Bronchial epithelial cell (primary cell): Measurements from ENCODE around the gene CHRM4. TPM values are rescaled to one million over a fixed set of nuclear protein-coding genes. Genes with fewer than 3 reads are reported as not detected.

Experiments
- DNase-seq: peaks from one replicate; pipeline ENCODE4 v3.0.0-alpha.2; 2010; ENCODE audit warnings: low read depth
- FAIRE-seq: peaks from 2 replicates; lab custom pipeline; 2011; peaks lifted over from hg19 to GRCh38; lab: Jason Lieb, UNC
- H3K27me3 ChIP-seq: 2 replicates; pipeline ENCODE4 v1.5.1; 2011; ENCODE audit warnings: low read length; ENCODE audit not compliant: control insufficient read depth, insufficient read depth
- H3K36me3 ChIP-seq: 2 replicates; pipeline ENCODE4 v1.5.1; 2011; ENCODE audit warnings: low read length; ENCODE audit not compliant: control insufficient read depth, insufficient read depth
- H3K4me3 ChIP-seq: 2 replicates; pipeline ENCODE4 v1.5.1; 2011; ENCODE audit warnings: mild to moderate bottlenecking, low read depth, low read length, control low read depth
- total RNA-seq: library from RNA; depleted of rRNA; stranded (reverse); fragments of >200 nt; gene quantifications from 2 replicates; pipeline ENCODE4 v1.2.1, GENCODE V29; 2014
- TF ChIP-seq, protein P1 (sequence below): IDR thresholded peaks from 2 replicates; pipeline ENCODE4 v1.5.1; 2011; ENCODE audit warnings: mild to moderate bottlenecking, moderate library complexity, low read length, control low read depth, inconsistent platforms; ENCODE audit not compliant: insufficient read depth, severe bottlenecking

Gene CHRM4
- total RNA-seq, 1 donor from 2014 or later, result not detected

DNA sequence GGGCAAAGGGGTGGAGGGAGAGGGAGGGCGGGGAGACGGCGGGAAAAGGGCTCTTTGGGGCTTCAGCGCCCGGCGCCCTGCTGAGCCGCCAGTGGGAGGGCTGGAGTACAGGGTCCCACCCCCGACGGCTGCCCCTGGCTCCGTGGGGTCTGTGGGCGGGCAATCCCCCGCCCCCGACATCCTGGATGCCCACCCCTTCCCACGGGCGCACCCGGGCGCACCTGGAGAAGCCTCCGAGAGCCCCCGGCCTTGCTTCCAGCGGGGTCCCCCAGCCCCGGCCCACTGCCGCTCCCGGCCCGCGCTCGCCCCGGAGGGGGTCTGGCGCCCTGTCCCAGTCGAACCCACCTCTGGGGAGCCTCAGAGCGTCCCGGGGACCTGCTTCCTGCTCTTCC, 394 bp downstream of the CHRM4 start:
- DNase-seq (no peak), FAIRE-seq (no peak)
- Histone ChIP-seq H3K4me3 (no peak overlapping the region), H3K27me3 (peaks cover 28% of the 10 kb centered on the region), H3K36me3 (no peaks in the 10 kb centered on the region)
- TF ChIP-seq, protein P1, sequence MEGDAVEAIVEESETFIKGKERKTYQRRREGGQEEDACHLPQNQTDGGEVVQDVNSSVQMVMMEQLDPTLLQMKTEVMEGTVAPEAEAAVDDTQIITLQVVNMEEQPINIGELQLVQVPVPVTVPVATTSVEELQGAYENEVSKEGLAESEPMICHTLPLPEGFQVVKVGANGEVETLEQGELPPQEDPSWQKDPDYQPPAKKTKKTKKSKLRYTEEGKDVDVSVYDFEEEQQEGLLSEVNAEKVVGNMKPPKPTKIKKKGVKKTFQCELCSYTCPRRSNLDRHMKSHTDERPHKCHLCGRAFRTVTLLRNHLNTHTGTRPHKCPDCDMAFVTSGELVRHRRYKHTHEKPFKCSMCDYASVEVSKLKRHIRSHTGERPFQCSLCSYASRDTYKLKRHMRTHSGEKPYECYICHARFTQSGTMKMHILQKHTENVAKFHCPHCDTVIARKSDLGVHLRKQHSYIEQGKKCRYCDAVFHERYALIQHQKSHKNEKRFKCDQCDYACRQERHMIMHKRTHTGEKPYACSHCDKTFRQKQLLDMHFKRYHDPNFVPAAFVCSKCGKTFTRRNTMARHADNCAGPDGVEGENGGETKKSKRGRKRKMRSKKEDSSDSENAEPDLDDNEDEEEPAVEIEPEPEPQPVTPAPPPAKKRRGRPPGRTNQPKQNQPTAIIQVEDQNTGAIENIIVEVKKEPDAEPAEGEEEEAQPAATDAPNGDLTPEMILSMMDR, result no peak

DNA sequence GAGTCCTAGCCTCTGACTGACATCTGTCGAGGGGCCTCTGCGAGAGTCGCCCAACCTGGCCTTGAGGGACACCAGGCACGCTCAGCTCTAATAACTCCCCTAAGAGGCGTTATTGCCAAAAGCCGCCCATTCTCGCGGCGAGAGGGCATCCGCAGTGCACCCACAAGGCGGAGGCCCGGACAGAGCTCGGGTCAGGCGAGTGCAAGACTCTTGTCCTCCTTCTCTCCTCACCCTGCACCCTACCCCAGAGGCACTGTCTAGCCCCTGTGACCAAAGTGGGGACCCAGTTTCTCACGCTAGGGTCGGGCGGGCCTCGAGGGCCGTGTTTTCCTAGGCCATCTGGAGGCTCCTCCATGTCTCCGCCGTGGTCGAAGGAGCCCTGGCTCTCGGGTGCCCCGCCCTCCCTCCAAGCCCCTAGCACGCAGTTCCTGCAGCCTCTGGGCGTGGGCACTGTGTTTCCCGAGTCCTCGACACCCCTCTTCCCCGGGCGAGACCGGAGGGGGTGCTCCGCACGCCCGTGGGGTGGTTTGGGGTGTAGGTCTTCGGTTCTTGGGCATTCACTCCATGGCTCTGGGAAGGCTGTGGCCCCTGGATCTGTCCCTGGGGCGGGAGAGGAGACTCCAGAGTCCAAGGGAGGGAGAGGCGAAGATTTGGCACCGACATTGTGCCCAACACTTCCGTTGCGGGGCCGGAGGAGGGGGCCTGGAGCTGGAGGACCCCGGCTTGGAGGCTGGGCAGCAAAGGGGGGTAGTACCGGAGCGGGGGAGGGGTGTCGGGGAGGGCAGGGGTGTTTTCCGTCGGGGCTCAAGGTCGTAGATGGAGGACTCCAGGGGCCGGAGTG, 1.0 kb downstream of the CHRM4 start:
- TF ChIP-seq, protein P1, result no peak
- no peak overlapping the region for H3K4me3 ChIP-seq
- H3K27me3 ChIP-seq, result peaks cover 28% of the 10 kb centered on the region

DNA sequence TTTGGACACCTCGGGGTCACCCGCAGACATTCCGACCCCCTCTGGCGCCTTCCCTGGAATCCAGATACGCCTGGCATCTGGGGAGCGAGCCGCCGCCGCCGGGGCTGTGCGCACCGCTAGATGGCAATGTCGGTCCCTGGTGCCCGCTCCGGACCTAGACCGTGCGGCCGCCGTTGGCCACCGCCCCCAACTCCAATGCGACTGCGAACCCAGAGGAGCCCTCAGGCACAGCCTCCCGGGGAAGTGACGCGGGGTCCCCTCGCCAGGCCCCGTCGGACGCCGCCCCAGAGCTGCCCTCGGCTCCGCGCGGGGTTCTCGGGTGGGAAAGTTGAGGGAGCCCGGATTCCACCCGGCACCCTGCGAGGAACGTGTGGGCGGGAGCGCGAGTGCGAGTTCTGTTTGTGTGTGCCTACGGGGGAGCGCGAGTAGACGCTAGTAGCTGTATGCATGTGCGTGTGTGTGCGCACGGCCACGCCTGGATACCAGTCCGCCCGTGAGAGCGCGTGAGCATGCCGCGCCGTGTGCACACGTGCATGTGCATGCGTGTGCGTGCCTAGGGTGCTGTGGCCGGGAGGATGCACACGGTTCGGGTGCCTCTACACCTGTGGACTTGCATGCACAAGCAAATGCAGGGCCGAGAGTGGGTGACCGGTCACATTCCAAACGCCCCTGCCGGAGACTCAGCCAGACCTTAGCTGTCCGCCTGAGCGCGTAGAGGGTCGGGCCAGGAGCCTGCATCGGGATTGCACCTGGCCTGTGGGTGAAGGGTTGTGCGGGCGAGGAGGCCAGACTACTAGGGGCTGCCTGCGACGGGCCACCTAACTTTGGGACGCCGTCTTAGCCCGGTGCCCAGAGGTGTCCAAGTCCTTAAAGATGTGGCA, 1.9 kb downstream of the CHRM4 start:
- peak; percentile 23 for DNase-seq
- Histone ChIP-seq H3K4me3 (peak overlapping the region; percentile 37), H3K36me3 (no peaks in the 10 kb centered on the region), H3K27me3 (peaks cover 28% of the 10 kb centered on the region)
- FAIRE-seq, result no peak
- TF ChIP-seq, protein P1, result peak; percentile 89

More for the DNA sequence above, 1.0 kb downstream of the CHRM4 start:
- DNase-seq (no peak), FAIRE-seq (no peak)
- no peaks in the 10 kb centered on the region for H3K36me3 ChIP-seq

DNA sequence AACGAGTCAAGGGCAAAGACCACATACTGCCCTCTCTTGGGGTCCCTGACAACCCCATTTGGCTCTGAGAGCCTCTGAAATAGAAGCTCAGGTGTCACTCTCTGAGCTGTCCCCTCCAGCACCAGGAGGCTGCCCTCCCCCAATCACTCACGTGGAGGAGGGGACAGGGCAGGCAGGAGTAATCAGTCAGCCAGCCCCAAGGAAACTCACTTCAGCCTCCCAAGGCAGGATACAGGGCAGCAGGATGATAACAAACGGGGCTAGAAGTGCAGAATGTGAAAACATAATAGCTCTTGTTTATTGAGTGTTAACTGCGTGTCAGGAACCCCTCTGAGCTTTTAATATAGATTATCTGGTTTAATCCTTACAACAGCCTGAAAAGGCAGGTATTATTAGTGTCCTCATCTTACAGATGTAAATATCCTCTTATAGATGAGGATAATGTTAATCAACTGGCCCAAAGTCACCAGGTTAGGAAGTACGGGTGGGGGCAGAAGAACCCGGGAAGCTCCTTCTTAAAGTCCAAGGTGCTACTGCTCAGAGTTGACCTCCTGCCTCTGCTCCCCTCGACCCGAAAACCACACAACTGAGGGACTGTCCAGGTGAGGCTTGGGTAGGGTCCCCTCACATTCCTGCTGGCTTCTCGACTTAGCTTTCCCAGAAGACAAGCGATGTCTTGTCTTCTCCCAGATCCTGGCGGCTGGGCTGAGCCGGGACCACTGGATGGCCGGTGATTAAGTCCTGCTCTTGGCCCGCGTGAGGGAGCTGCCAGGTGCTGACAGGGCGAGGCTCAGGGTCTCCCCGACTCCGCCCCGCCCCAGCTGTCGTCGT, 2.7 kb downstream of the CHRM4 start:
- peaks cover 28% of the 10 kb centered on the region for H3K27me3 ChIP-seq
- FAIRE-seq (no peak), DNase-seq (no peak)
- TF ChIP-seq, protein P1, result no peak
- no peak overlapping the region for H3K4me3 ChIP-seq
- no peaks in the 10 kb centered on the region for H3K36me3 ChIP-seq

DNA sequence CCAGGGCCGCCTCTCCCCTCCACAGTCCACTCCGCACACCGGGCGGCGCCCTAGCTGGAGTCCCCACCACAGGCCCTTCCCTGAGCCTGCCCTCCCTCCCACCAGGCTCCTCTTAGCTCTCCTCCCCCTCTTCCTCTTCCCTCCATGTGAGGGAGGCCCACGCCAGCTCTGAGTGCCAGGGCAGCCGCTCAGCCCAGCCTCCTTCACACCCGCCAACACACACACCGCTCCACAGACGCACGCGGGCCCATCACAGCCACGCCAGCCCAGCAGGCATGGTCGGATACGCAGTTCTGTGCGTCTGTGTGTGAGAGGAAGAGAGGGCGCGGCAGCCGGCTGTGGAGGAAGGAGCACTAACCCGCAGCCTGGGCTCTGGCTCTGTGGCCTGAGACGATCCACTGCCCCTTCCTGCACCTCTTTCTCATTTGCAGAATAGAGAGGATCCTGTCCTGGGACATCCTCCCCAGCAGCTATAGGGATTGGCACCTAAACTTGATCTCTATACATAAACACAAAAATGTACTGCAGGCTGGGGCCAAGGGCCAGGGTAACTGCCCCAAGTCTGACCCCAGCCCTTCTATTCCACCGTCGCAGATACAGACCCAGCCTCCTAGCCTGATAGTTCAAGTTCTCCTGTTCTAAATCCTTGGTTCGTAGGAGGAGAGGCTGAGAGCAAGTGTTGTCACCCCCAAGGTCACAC, 3.5 kb downstream of the CHRM4 start:
- H3K36me3 ChIP-seq, result no peaks in the 10 kb centered on the region
- peaks cover 28% of the 10 kb centered on the region for H3K27me3 ChIP-seq
- TF ChIP-seq, protein P1, result no peak
- FAIRE-seq (no peak), DNase-seq (no peak)
- H3K4me3 ChIP-seq, result no peak overlapping the region
